Measurements from ENCODE around the gene LOXL3. TPM values are rescaled to one million over a fixed set of nuclear protein-coding genes. Genes with fewer than 3 reads are reported as not detected.

LOXL3 gene
- total RNA-seq, 1 experiment from 2014 or later = 5.8 TPM

- Histone ChIP-seq H2AFZ (ENCODE audit: low read length) (no peak overlapping the region), H3K27me3 (ENCODE audit: low read length) (no peaks in the 10 kb centered on the region), H3K9me2 (replicated peaks; ENCODE audit: low read length) (no peaks in the 10 kb centered on the region), H3K4me3 (ENCODE audit: low read length) (no peak overlapping the region), H4K20me1 (ENCODE audit: low read length) (no peaks in the 10 kb centered on the region), H3K4me2 (ENCODE audit: low read length) (no peak overlapping the region), H3K9me3 (ENCODE audit: low read length) (no peaks in the 10 kb centered on the region), H3K27ac (ENCODE audit: low read length) (no peak overlapping the region), H3K9ac (ENCODE audit: low read length) (no peak overlapping the region), H3K36me3 (ENCODE audit: low read depth, low read length) (no peaks in the 10 kb centered on the region), H3K79me2 (ENCODE audit: low read length) (no peaks in the 10 kb centered on the region), H3K4me1 (ENCODE audit: insufficient read depth, low read length) (peaks cover 12% of the 10 kb centered on the region), H3F3A (ENCODE audit: low read length, unreplicated experiment) (no peaks in the 10 kb centered on the region)
- ChIA-PET POLR2A (ENCODE audit: unreplicated experiment) (no interaction called here), CTCF (no interaction called here)
- TF ChIP-seq EZH2 (IDR thresholded peaks at IDR 0.05; ENCODE audit: low read length, unreplicated experiment) (no peak), EZH2phosphoT487 (IDR thresholded peaks at IDR 0.05; ENCODE audit: borderline replicate concordance, low read length) (no peak)
- TF ChIP-seq, protein P1, sequence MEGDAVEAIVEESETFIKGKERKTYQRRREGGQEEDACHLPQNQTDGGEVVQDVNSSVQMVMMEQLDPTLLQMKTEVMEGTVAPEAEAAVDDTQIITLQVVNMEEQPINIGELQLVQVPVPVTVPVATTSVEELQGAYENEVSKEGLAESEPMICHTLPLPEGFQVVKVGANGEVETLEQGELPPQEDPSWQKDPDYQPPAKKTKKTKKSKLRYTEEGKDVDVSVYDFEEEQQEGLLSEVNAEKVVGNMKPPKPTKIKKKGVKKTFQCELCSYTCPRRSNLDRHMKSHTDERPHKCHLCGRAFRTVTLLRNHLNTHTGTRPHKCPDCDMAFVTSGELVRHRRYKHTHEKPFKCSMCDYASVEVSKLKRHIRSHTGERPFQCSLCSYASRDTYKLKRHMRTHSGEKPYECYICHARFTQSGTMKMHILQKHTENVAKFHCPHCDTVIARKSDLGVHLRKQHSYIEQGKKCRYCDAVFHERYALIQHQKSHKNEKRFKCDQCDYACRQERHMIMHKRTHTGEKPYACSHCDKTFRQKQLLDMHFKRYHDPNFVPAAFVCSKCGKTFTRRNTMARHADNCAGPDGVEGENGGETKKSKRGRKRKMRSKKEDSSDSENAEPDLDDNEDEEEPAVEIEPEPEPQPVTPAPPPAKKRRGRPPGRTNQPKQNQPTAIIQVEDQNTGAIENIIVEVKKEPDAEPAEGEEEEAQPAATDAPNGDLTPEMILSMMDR (conservative IDR thresholded peaks at IDR 0.05; ENCODE audit: low read depth, low read length) = no peak
- intact Hi-C loops (cut with micrococcal nuclease) = no loop called here
- no peak for ATAC-seq
- DNase-seq = no peak
- no TSS peak for BruUV-seq (replicated peaks)
Observed at GRCh38 chr2:74581463-74581862, 27.7 kb upstream of the LOXL3 start.

DNA sequence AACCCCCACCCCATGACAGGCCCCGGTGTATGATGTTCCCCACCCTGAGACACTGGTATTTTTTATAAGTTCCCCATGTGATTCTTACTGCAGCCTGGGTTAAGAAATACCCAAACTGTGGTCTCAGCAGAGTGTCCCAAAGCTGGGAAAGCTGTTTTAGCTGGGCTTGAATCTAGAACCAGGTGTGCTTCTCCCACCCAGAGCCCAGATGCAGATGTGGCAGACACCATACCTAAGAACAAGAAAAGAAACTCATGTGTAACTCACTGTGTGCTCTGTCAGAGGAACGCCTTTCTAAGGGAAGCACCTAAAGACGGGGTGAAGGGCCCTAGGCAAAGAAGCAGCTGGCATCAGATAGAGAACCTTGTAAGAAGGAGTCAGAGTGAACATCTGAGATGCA lies 24.7 kb upstream of the LOXL3 start:
- no TSS peak for BruUV-seq (replicated peaks)
- H3K9ac ChIP-seq (ENCODE audit: low read length) = no peak overlapping the region
- H3K4me1 ChIP-seq (ENCODE audit: insufficient read depth, low read length) = peaks cover 12% of the 10 kb centered on the region
- no peaks in the 10 kb centered on the region for H3K36me3 ChIP-seq (ENCODE audit: low read depth, low read length)
- no peak overlapping the region for H2AFZ ChIP-seq (ENCODE audit: low read length)
- POLR2A ChIA-PET (ENCODE audit: unreplicated experiment) = no interaction called here
- H4K20me1 ChIP-seq (ENCODE audit: low read length) = no peaks in the 10 kb centered on the region
- H3K79me2 ChIP-seq (ENCODE audit: low read length) = no peaks in the 10 kb centered on the region
- no peaks in the 10 kb centered on the region for H3K9me2 ChIP-seq (replicated peaks; ENCODE audit: low read length)
- H3K27ac ChIP-seq (ENCODE audit: low read length) = no peak overlapping the region
- peaks cover 3% of the 10 kb centered on the region for H3F3A ChIP-seq (ENCODE audit: low read length, unreplicated experiment)
- intact Hi-C loops (cut with micrococcal nuclease) = no loop called here
- H3K4me2 ChIP-seq (ENCODE audit: low read length) = no peak overlapping the region
- no peak for DNase-seq
- H3K9me3 ChIP-seq (ENCODE audit: low read length) = no peaks in the 10 kb centered on the region
- TF ChIP-seq EZH2phosphoT487 (IDR thresholded peaks at IDR 0.05; ENCODE audit: borderline replicate concordance, low read length) (no peak), EZH2 (IDR thresholded peaks at IDR 0.05; ENCODE audit: low read length, unreplicated experiment) (no peak)
- TF ChIP-seq, protein P1 (conservative IDR thresholded peaks at IDR 0.05; ENCODE audit: low read depth, low read length) = no peak
- ATAC-seq = no peak
- no peak overlapping the region for H3K4me3 ChIP-seq (ENCODE audit: low read length)
- CTCF ChIA-PET = no interaction called here
- no peaks in the 10 kb centered on the region for H3K27me3 ChIP-seq (ENCODE audit: low read length)

GRCh38 chr2:74577448-74577847 lies 23.7 kb upstream of the LOXL3 start:
- Histone ChIP-seq H3K4me2 (ENCODE audit: low read length) (no peak overlapping the region), H3K27ac (ENCODE audit: low read length) (no peak overlapping the region), H3K4me3 (ENCODE audit: low read length) (no peak overlapping the region), H3K36me3 (ENCODE audit: low read depth, low read length) (no peaks in the 10 kb centered on the region), H3K9me3 (ENCODE audit: low read length) (no peaks in the 10 kb centered on the region), H3K9me2 (replicated peaks; ENCODE audit: low read length) (no peaks in the 10 kb centered on the region), H4K20me1 (ENCODE audit: low read length) (no peaks in the 10 kb centered on the region), H3K4me1 (ENCODE audit: insufficient read depth, low read length) (peaks cover 10% of the 10 kb centered on the region), H3F3A (ENCODE audit: low read length, unreplicated experiment) (peaks cover 4% of the 10 kb centered on the region), H3K79me2 (ENCODE audit: low read length) (no peaks in the 10 kb centered on the region), H2AFZ (ENCODE audit: low read length) (0 out of 2 replicates have a peak overlapping the region, but pooled peaks have one; percentile 23), H3K27me3 (ENCODE audit: low read length) (no peaks in the 10 kb centered on the region), H3K9ac (ENCODE audit: low read length) (no peak overlapping the region)
- no peak for DNase-seq
- no peak for TF ChIP-seq EZH2 (IDR thresholded peaks at IDR 0.05; ENCODE audit: low read length, unreplicated experiment)
- TF ChIP-seq, protein P1 (conservative IDR thresholded peaks at IDR 0.05; ENCODE audit: low read depth, low read length) = no peak
- TF ChIP-seq EZH2phosphoT487 (IDR thresholded peaks at IDR 0.05; ENCODE audit: borderline replicate concordance, low read length) = no peak
- no TSS peak for BruUV-seq (replicated peaks)
- intact Hi-C loops (cut with micrococcal nuclease) = no loop called here
- CTCF ChIA-PET = interaction anchor here (0.5 kb wide), 1 partner anchor 258 kb away, joined by 9 read pairs; no protein-coding TSS in a partner anchor
- POLR2A ChIA-PET (ENCODE audit: unreplicated experiment) = interaction anchor here (0.6 kb wide), 1 partner anchor 48 kb away, joined by 3 read pairs; the partner anchor contains the start of gene HTRA2
- ATAC-seq = no peak

Measured in PC-3 (cell line).